Lung (tissue), 12 donors: ENCODE results near the gene WDR64. TPM values are rescaled to one million over a fixed set of nuclear protein-coding genes. Genes with fewer than 3 reads are reported as not detected.

Experiments used
- ATAC-seq: fragments of 200-7000 bp; cut with Tn5 transposase; one replicate; pipeline ENCODE4 v1.9.1; 2020; ENCODE audit warnings: moderate number of reproducible peaks; ENCODE audit not compliant: insufficient read depth, low FRiP score
- DNase-seq, 3 donors: peaks; one replicate each; pipeline ENCODE4 v3.0.0-alpha.2; 2013 to 2017
- H3K27ac ChIP-seq, 2 donors: one replicate each; pipeline ENCODE4 v1.5.1; 2013; ENCODE audit warnings: mild to moderate bottlenecking in 2 of 2, moderate library complexity in 2 of 2, control low read depth in 1 of 2, inconsistent platforms in 1 of 2, low read depth in 1 of 2, low read length in 1 of 2
- H3K27me3 ChIP-seq, 3 donors: one replicate each; pipeline ENCODE4 v1.5.1; 2013; ENCODE audit warnings: low read length in 2 of 3; ENCODE audit not compliant: control insufficient read depth in 3 of 3, insufficient read depth in 3 of 3
- H3K36me3 ChIP-seq, 4 donors: one replicate each; pipeline ENCODE4 v1.5.1; 2013; ENCODE audit warnings: low read length in 4 of 4, mild to moderate bottlenecking in 1 of 4, moderate library complexity in 1 of 4; ENCODE audit not compliant: control insufficient read depth in 4 of 4, insufficient read depth in 4 of 4
- H3K4me1 ChIP-seq, 5 donors: one replicate each; pipeline ENCODE4 v1.5.1; 2013; ENCODE audit warnings: low read length in 5 of 5, mild to moderate bottlenecking in 2 of 5, moderate library complexity in 1 of 5; ENCODE audit not compliant: control insufficient read depth in 5 of 5, insufficient read depth in 5 of 5
- H3K4me3 ChIP-seq: one replicate; pipeline ENCODE4 v1.5.1; 2013; ENCODE audit warnings: mild to moderate bottlenecking, control low read depth, moderate library complexity
- H3K9ac ChIP-seq, 2 donors: one replicate each; pipeline ENCODE4 v1.5.1; 2013; ENCODE audit warnings: low read length in 2 of 2, control low read depth in 1 of 2; ENCODE audit not compliant: insufficient read depth in 1 of 2
- H3K9me3 ChIP-seq, 4 donors: one replicate each; pipeline ENCODE4 v1.5.1; 2013; ENCODE audit warnings: low read length in 3 of 4, mild to moderate bottlenecking in 1 of 4, moderate library complexity in 1 of 4; ENCODE audit not compliant: control insufficient read depth in 4 of 4, insufficient read depth in 3 of 4
- WGBS, 2 donors: extraction: QIAGEN DNeasy Blood & Tissue Kit; methylation state at CpG; one replicate each; pipeline ENCODE4 v1.1.7; 2013; 5-methylcytosine and 5-hydroxymethylcytosine counted together
- polyA plus RNA-seq, 2 donors: library from polyadenylated mRNA; stranded (reverse); fragments of 200-250 nt; gene quantifications; one replicate each; pipeline ENCODE4 v1.2.1, GENCODE V29; 2013
- total RNA-seq, 2 donors: library from RNA; depleted of rRNA in 1 of 2; stranded (reverse); fragments of >200 nt in 1 of 2; gene quantifications; one replicate each; pipeline ENCODE4 v1.2.1, GENCODE V29; 2014 to 2021
- TF ChIP-seq, protein P1 (sequence below): IDR thresholded peaks from 2 replicates; pipeline ENCODE4 v1.5.1; 2012; ENCODE audit warnings: mild to moderate bottlenecking; ENCODE audit errors: control extremely low read depth, extremely low read depth
- donor health status: control.
- donor health status: control.
- donor health status: Bipolar disorder and iron deficiency.
- donor health status: healthy.
- donor health status: DM: yes; HTN: yes; CAD: no.

Gene WDR64
- total and polyA plus RNA-seq, 4 donors = not detected

DNA sequence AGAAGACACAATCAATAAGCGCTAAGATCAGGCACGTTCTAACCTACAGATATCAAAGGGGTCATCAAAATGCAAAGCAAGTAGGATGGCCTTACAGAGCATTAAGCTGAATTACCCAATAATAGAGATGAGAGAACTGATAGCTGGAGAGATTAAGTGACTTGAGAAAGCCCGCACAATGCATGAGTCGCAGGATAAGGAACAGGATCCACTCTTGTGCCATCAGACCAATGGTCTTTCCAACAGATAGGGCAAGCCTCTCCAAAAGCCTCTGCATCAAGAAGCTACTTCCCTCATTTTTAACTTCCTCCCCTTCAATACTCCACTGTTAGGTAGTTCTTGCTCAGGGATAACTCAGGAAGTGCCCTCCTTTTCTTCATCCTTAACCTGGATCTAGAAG is 14.5 kb upstream of the WDR64 start:
- ATAC-seq = no peak
- H3K4me3 ChIP-seq = no peak overlapping the region

DNA sequence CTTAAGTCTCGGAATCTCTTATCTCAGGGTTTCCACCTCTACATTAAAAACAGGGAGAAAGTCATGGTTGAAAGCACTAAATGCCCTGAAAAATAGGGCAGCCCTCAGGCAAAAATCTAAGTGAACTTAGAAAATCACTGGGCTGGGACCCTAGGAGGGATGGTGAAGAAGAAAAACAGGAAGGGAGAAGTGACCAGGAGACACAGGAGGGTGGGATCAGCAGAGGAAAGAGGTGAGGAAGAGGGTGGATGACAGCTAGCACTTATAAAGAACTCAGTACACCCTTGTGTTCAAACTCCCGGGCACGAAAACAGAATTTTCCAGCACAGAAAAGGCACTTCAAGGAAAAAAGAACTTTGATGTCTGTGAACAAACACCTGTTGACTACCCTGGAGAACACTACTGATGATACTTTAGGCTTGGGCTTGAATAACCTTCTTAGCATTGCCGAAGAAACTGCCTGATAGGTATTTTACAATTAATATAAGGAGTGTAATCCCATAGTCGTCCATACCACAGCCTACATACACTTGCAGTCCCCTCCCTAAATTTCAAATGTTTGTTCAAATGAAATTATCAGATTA is 13.9 kb upstream of the WDR64 start:
- TF ChIP-seq, protein P1, sequence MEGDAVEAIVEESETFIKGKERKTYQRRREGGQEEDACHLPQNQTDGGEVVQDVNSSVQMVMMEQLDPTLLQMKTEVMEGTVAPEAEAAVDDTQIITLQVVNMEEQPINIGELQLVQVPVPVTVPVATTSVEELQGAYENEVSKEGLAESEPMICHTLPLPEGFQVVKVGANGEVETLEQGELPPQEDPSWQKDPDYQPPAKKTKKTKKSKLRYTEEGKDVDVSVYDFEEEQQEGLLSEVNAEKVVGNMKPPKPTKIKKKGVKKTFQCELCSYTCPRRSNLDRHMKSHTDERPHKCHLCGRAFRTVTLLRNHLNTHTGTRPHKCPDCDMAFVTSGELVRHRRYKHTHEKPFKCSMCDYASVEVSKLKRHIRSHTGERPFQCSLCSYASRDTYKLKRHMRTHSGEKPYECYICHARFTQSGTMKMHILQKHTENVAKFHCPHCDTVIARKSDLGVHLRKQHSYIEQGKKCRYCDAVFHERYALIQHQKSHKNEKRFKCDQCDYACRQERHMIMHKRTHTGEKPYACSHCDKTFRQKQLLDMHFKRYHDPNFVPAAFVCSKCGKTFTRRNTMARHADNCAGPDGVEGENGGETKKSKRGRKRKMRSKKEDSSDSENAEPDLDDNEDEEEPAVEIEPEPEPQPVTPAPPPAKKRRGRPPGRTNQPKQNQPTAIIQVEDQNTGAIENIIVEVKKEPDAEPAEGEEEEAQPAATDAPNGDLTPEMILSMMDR = no peak
- peaks cover 0 to 17% (median 11%) of the 10 kb centered on the region in 5 donors for H3K4me1 ChIP-seq
- no peak overlapping the region for H3K27ac ChIP-seq
- H3K36me3 ChIP-seq = peaks cover 0 to 13% (median 5%) of the 10 kb centered on the region in 4 donors
- H3K9ac ChIP-seq = no peak overlapping the region
- no peak overlapping the region for H3K4me3 ChIP-seq
- no peak for DNase-seq
- WGBS, 2 donors = 70 to 79% methylated on average over 5 of the region's 5 CpGs
- H3K9me3 ChIP-seq = no peaks in the 10 kb centered on the region
- H3K27me3 ChIP-seq = no peaks in the 10 kb centered on the region
- no peak for ATAC-seq

More for the DNA sequence above, 14.5 kb upstream of the WDR64 start:
- Histone ChIP-seq H3K4me1 (peaks cover 0 to 17% (median 11%) of the 10 kb centered on the region in 5 donors), H3K9me3 (no peaks in the 10 kb centered on the region), H3K9ac (no peak overlapping the region), H3K27ac (no peak overlapping the region), H3K36me3 (peaks cover 0 to 15% (median 6%) of the 10 kb centered on the region in 4 donors), H3K27me3 (no peaks in the 10 kb centered on the region)
- WGBS, 2 donors = 62 to 84% methylated on average over 4 of the region's 4 CpGs
- TF ChIP-seq, protein P1 = no peak
- DNase-seq = no peak

GRCh38 chr1:241638909-241639622 is 13.0 kb upstream of the WDR64 start:
- Histone ChIP-seq H3K4me3 (peak overlapping the region; percentile 72), H3K9ac (peak overlapping the region; percentile 47 to 63), H3K9me3 (no peaks in the 10 kb centered on the region), H3K36me3 (peaks cover 0 to 8% (median 5%) of the 10 kb centered on the region in 4 donors), H3K27me3 (no peaks in the 10 kb centered on the region), H3K27ac (peak overlapping the region in 1 of 2 donors; percentile 21), H3K4me1 (peaks cover 0 to 17% (median 11%) of the 10 kb centered on the region in 5 donors)
- WGBS, 2 donors = 9 to 12% methylated on average over 11 of the region's 11 CpGs
- ATAC-seq = no peak
- DNase-seq = peak in 2 of 3 donors; percentile 31 to 49
- TF ChIP-seq, protein P1 = no peak
